ENCODE results near the gene EXOC2. TPM values are rescaled to one million over a fixed set of nuclear protein-coding genes. Genes with fewer than 3 reads are reported as not detected.
A peak's percentile ranks its signal among the peaks of the same experiment; 100 is the strongest.

EXOC2 gene
- total RNA-seq, 2 experiments from 2014 or later, result 22.5 to 24.8 TPM

- no peak overlapping the region for H3K4me3 ChIP-seq (ENCODE audit: low read depth, low read length, poor library complexity, severe bottlenecking)
- POLR2A ChIA-PET, result interaction anchor here (1.1 kb wide), 1 partner anchor 13 kb away, joined by 4 read pairs; no protein-coding TSS in a partner anchor
Measured at GRCh38 chr6:473356-473755, 219.6 kb downstream of the EXOC2 start.

GRCh38 chr6:470901-471448 lies 222.0 kb downstream of the EXOC2 start:
- no peaks in the 10 kb centered on the region for H3K9me3 ChIP-seq (ENCODE audit: low read length)
- peak overlapping the region; percentile 92 for H2AFZ ChIP-seq (ENCODE audit: low read length)
- H4K20me1 ChIP-seq (ENCODE audit: insufficient read depth, low read length), result no peaks in the 10 kb centered on the region
- ChIA-PET POLR2A (no interaction called here), CTCF (ENCODE audit: unreplicated experiment) (no interaction called here)
- H3K9me2 ChIP-seq (ENCODE audit: insufficient read depth, low read length), result no peaks in the 10 kb centered on the region
- H3K79me2 ChIP-seq (ENCODE audit: insufficient read depth, low read depth, low read length), result no peaks in the 10 kb centered on the region
- intact Hi-C loops (cut with micrococcal nuclease; ENCODE audit: unreplicated experiment), result no loop called here
- H3K4me2 ChIP-seq (ENCODE audit: low read length), result peak overlapping the region; percentile 69
- TF ChIP-seq EZH2phosphoT487 (IDR thresholded peaks at IDR 0.05; ENCODE audit: borderline replicate concordance, low read depth, low read length), result no peak
- TF ChIP-seq CTCF (conservative IDR thresholded peaks at IDR 0.05; ENCODE audit: low read length), result no peak
- no TSS peak for BruUV-seq (replicated peaks)
- peak; percentile 63 for DNase-seq (ENCODE audit: low spot score)
- H3K4me3 ChIP-seq (ENCODE audit: low read depth, low read length, poor library complexity, severe bottlenecking), result peak overlapping the region; percentile 47
- peaks cover 37% of the 10 kb centered on the region for H3K4me1 ChIP-seq (ENCODE audit: insufficient read depth, low read length, poor library complexity, severe bottlenecking)
- no peaks in the 10 kb centered on the region for H3K36me3 ChIP-seq (ENCODE audit: insufficient read depth, low read length)
- no peak overlapping the region for H3K27ac ChIP-seq (ENCODE audit: low read depth, low read length, poor library complexity, severe bottlenecking)

More at GRCh38 chr6:473356-473755, 219.6 kb downstream of the EXOC2 start:
- Histone ChIP-seq H3K9me3 (ENCODE audit: low read length) (no peaks in the 10 kb centered on the region), H2AFZ (ENCODE audit: low read length) (no peak overlapping the region), H3K4me1 (ENCODE audit: insufficient read depth, low read length, poor library complexity, severe bottlenecking) (peaks cover 37% of the 10 kb centered on the region), H3K27ac (ENCODE audit: low read depth, low read length, poor library complexity, severe bottlenecking) (no peak overlapping the region), H3K36me3 (ENCODE audit: insufficient read depth, low read length) (no peaks in the 10 kb centered on the region), H4K20me1 (ENCODE audit: insufficient read depth, low read length) (no peaks in the 10 kb centered on the region), H3K79me2 (ENCODE audit: insufficient read depth, low read depth, low read length) (no peaks in the 10 kb centered on the region), H3K9me2 (ENCODE audit: insufficient read depth, low read length) (no peaks in the 10 kb centered on the region), H3K4me2 (ENCODE audit: low read length) (no peak overlapping the region)
- no TSS peak for BruUV-seq (replicated peaks)
- TF ChIP-seq EZH2phosphoT487 (IDR thresholded peaks at IDR 0.05; ENCODE audit: borderline replicate concordance, low read depth, low read length) (no peak), CTCF (conservative IDR thresholded peaks at IDR 0.05; ENCODE audit: low read length) (no peak)
- no peak for DNase-seq (ENCODE audit: low spot score)
- CTCF ChIA-PET (ENCODE audit: unreplicated experiment), result no interaction called here
- intact Hi-C loops (cut with micrococcal nuclease; ENCODE audit: unreplicated experiment), result no loop called here

GRCh38 chr6:470051-470900 lies 222.7 kb downstream of the EXOC2 start:
- H3K4me2 ChIP-seq (ENCODE audit: low read length), result peak overlapping the region; percentile 69
- no TSS peak for BruUV-seq (replicated peaks)
- ChIA-PET POLR2A (no interaction called here), CTCF (ENCODE audit: unreplicated experiment) (no interaction called here)
- H3K79me2 ChIP-seq (ENCODE audit: insufficient read depth, low read depth, low read length), result no peaks in the 10 kb centered on the region
- no peaks in the 10 kb centered on the region for H3K36me3 ChIP-seq (ENCODE audit: insufficient read depth, low read length)
- TF ChIP-seq EZH2phosphoT487 (IDR thresholded peaks at IDR 0.05; ENCODE audit: borderline replicate concordance, low read depth, low read length) (no peak), CTCF (conservative IDR thresholded peaks at IDR 0.05; ENCODE audit: low read length) (no peak)
- H4K20me1 ChIP-seq (ENCODE audit: insufficient read depth, low read length), result no peaks in the 10 kb centered on the region
- intact Hi-C loops (cut with micrococcal nuclease; ENCODE audit: unreplicated experiment), result no loop called here
- no peaks in the 10 kb centered on the region for H3K9me3 ChIP-seq (ENCODE audit: low read length)
- H3K4me3 ChIP-seq (ENCODE audit: low read depth, low read length, poor library complexity, severe bottlenecking), result peak overlapping the region; percentile 47
- peak overlapping the region; percentile 92 for H2AFZ ChIP-seq (ENCODE audit: low read length)
- H3K4me1 ChIP-seq (ENCODE audit: insufficient read depth, low read length, poor library complexity, severe bottlenecking), result peaks cover 32% of the 10 kb centered on the region
- DNase-seq (ENCODE audit: low spot score), result no peak
- H3K9me2 ChIP-seq (ENCODE audit: insufficient read depth, low read length), result no peaks in the 10 kb centered on the region
- no peak overlapping the region for H3K27ac ChIP-seq (ENCODE audit: low read depth, low read length, poor library complexity, severe bottlenecking)

Measured in OCI-LY7 (cell line).